Activated CD4-positive, alpha-beta T cell treated with anti-CD3 and anti-CD28 coated beads for 24 hours (primary cell): ENCODE results near the gene SSC5D.

ENCODE experiments used
- DNase-seq, 2 donors: peaks; one replicate each; pipeline ENCODE4 v3.0.0-alpha.2; 2020; ENCODE audit warnings: low read depth in 2 of 2

SSC5D gene

GRCh38 chr19:55536951-55537740 lies 48.9 kb downstream of the SSC5D start, which contains the start of gene SBK2:
Gene SBK2, minus strand, starts transcription at chr19:55537133. Its CDS starts 839 bp downstream, at chr19:55536294.
- DNase-seq: no peak

- no peak for DNase-seq
These were observed 49.5 kb downstream of the SSC5D start for GRCh38 chr19:55537741-55538111.

- no peak for DNase-seq
These were observed 49.9 kb downstream of the SSC5D start for GRCh38 chr19:55538132-55538531.

- DNase-seq: no peak
These were observed 51.1 kb downstream of the SSC5D start for GRCh38 chr19:55539090-55539984.

GRCh38 chr19:55540619-55541018 lies 52.4 kb downstream of the SSC5D start:
- DNase-seq: no peak

- no peak for DNase-seq
These were observed 52.9 kb downstream of the SSC5D start for GRCh38 chr19:55541091-55541490.

GRCh38 chr19:55542292-55542855 lies 54.1 kb downstream of the SSC5D start:
- DNase-seq: no peak

GRCh38 chr19:55543567-55543966 lies 55.3 kb downstream of the SSC5D start:
- no peak for DNase-seq

GRCh38 chr19:55544014-55544413 lies 55.8 kb downstream of the SSC5D start:
- DNase-seq: no peak

GRCh38 chr19:55544776-55545439 lies 56.7 kb downstream of the SSC5D start:
- DNase-seq: no peak

GRCh38 chr19:55545443-55545842 lies 57.2 kb downstream of the SSC5D start, which contains the start of gene SBK3:
Gene SBK3, minus strand, starts transcription at chr19:55545543. Its CDS starts 0 bp downstream, at chr19:55545543.
- no peak for DNase-seq

GRCh38 chr19:55546011-55546410 lies 57.8 kb downstream of the SSC5D start:
- DNase-seq: no peak

GRCh38 chr19:55546822-55547614 lies 58.8 kb downstream of the SSC5D start:
- no peak for DNase-seq

- DNase-seq: no peak
These were observed 61.5 kb downstream of the SSC5D start for GRCh38 chr19:55549500-55550320.

- DNase-seq: no peak
These were observed 62.0 kb downstream of the SSC5D start for GRCh38 chr19:55550321-55550650.

GRCh38 chr19:55552206-55552605 lies 64.0 kb downstream of the SSC5D start:
- DNase-seq: no peak

GRCh38 chr19:55552620-55553019 lies 64.4 kb downstream of the SSC5D start:
- DNase-seq: no peak

GRCh38 chr19:55553217-55554182 lies 65.3 kb downstream of the SSC5D start:
- DNase-seq: no peak

- DNase-seq: no peak
These were observed 66.1 kb downstream of the SSC5D start for GRCh38 chr19:55554302-55554701.
